ENCODE data around the gene WNT10A.

WNT10A gene

GRCh38 chr2:218895326-218895725, 14.7 kb downstream of the WNT10A start:
- H2AFZ ChIP-seq (ENCODE audit: low read length): no peak overlapping the region
- H3K4me1 ChIP-seq (ENCODE audit: insufficient read depth, low read length, poor library complexity, severe bottlenecking): peaks cover 55% of the 10 kb centered on the region
- H3K4me3 ChIP-seq (ENCODE audit: low read length, poor library complexity, severe bottlenecking): peak overlapping the region; percentile 84
- H3K9me3 ChIP-seq (ENCODE audit: insufficient read depth, low read depth, low read length): no peaks in the 10 kb centered on the region
- H3K9me2 ChIP-seq (replicated peaks; ENCODE audit: low read depth, low read length): no peaks in the 10 kb centered on the region
- H3K9ac ChIP-seq (ENCODE audit: low read depth, low read length, poor library complexity, severe bottlenecking): peak overlapping the region; percentile 94
- no peaks in the 10 kb centered on the region for H3K27me3 ChIP-seq (ENCODE audit: insufficient read depth, low read length, poor library complexity, severe bottlenecking)
- H3K36me3 ChIP-seq (ENCODE audit: insufficient read depth, low read length): no peaks in the 10 kb centered on the region
- TF ChIP-seq EZH2phosphoT487 (IDR thresholded peaks at IDR 0.05; ENCODE audit: borderline replicate concordance): no peak
- TF ChIP-seq CTCF (conservative IDR thresholded peaks at IDR 0.05; ENCODE audit: low read length): no peak
- no peaks in the 10 kb centered on the region for H4K20me1 ChIP-seq (ENCODE audit: insufficient read depth, low read length, poor library complexity, severe bottlenecking)
- no peaks in the 10 kb centered on the region for H3F3A ChIP-seq (ENCODE audit: low read depth)
- H3K4me2 ChIP-seq (ENCODE audit: low read depth, low read length, poor library complexity, severe bottlenecking): peak overlapping the region; percentile 97
- peaks cover 24% of the 10 kb centered on the region; the same call in 1 of the 2 replicates for H3K79me2 ChIP-seq (ENCODE audit: insufficient read depth, low read length)

GRCh38 chr2:218895759-218896500, 15.3 kb downstream of the WNT10A start:
- Histone ChIP-seq H4K20me1 (ENCODE audit: insufficient read depth, low read length, poor library complexity, severe bottlenecking) (no peaks in the 10 kb centered on the region), H3K4me2 (ENCODE audit: low read depth, low read length, poor library complexity, severe bottlenecking) (peak overlapping the region; percentile 97), H3K9me3 (ENCODE audit: insufficient read depth, low read depth, low read length) (no peaks in the 10 kb centered on the region), H3K4me3 (ENCODE audit: low read length, poor library complexity, severe bottlenecking) (peak overlapping the region; percentile 84), H2AFZ (ENCODE audit: low read length) (no peak overlapping the region), H3K27me3 (ENCODE audit: insufficient read depth, low read length, poor library complexity, severe bottlenecking) (no peaks in the 10 kb centered on the region), H3K79me2 (ENCODE audit: insufficient read depth, low read length) (peaks cover 24% of the 10 kb centered on the region; the same call in 1 of the 2 replicates), H3K9me2 (replicated peaks; ENCODE audit: low read depth, low read length) (no peaks in the 10 kb centered on the region), H3K4me1 (ENCODE audit: insufficient read depth, low read length, poor library complexity, severe bottlenecking) (peaks cover 55% of the 10 kb centered on the region), H3K36me3 (ENCODE audit: insufficient read depth, low read length) (no peaks in the 10 kb centered on the region), H3F3A (ENCODE audit: low read depth) (no peaks in the 10 kb centered on the region), H3K9ac (ENCODE audit: low read depth, low read length, poor library complexity, severe bottlenecking) (peak overlapping the region; percentile 94)
- TF ChIP-seq CTCF (conservative IDR thresholded peaks at IDR 0.05; ENCODE audit: low read length) (no peak), EZH2phosphoT487 (IDR thresholded peaks at IDR 0.05; ENCODE audit: borderline replicate concordance) (no peak)

DNA sequence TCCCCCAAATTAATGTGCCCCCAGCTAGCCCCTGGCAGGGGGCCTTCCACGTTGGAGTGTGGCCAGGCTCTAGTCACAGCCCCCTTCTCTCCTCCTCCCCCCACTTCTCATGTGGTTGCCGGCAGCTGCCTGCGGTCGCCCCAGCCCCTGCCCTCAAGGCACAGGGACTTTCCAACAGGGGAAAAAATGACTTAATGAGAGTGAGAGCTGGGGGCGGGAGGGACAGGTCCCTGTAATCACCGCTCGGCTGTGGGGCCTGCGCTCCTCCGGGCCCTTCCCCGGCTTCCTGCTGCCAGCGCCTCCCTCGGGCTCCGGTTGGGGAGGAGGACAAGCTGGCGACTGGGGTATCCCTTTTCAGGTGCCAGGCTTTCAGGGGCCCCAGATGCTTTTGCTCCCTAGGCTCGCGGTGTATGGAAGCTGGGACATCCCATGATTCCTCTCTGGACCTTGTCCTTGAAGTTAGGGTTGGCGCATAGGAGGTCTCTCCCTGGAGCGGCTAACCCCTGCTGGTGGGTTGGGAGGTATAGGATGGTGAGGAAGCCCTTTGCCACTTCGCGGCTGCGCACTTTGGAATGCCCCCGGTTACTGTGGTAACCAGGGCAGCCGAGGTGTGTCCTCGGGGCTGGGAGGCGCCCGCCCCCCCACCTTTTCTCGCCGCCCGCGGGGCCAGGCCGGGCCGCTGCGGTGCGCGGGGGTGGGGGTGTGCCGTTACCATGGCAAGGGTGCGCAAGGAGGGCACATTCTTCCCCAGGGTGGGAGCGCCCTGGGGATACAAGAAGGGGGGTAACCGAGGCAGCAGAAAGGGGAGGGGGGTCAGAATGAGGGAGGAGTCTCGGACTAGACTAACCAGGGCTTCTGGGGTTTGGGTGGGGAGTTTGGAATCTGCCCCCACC, 16.1 kb downstream of the WNT10A start:
- peak overlapping the region; percentile 44 for H2AFZ ChIP-seq (ENCODE audit: low read length)
- peaks cover 52% of the 10 kb centered on the region for H3K4me1 ChIP-seq (ENCODE audit: insufficient read depth, low read length, poor library complexity, severe bottlenecking)
- H3K79me2 ChIP-seq (ENCODE audit: insufficient read depth, low read length): peaks cover 24% of the 10 kb centered on the region; the same call in 1 of the 2 replicates
- H4K20me1 ChIP-seq (ENCODE audit: insufficient read depth, low read length, poor library complexity, severe bottlenecking): no peaks in the 10 kb centered on the region
- no peaks in the 10 kb centered on the region for H3K9me2 ChIP-seq (replicated peaks; ENCODE audit: low read depth, low read length)
- peak overlapping the region; percentile 97 for H3K4me2 ChIP-seq (ENCODE audit: low read depth, low read length, poor library complexity, severe bottlenecking)
- peak overlapping the region; percentile 94 for H3K9ac ChIP-seq (ENCODE audit: low read depth, low read length, poor library complexity, severe bottlenecking)
- H3K9me3 ChIP-seq (ENCODE audit: insufficient read depth, low read depth, low read length): no peaks in the 10 kb centered on the region
- H3K27me3 ChIP-seq (ENCODE audit: insufficient read depth, low read length, poor library complexity, severe bottlenecking): no peaks in the 10 kb centered on the region
- H3K36me3 ChIP-seq (ENCODE audit: insufficient read depth, low read length): no peaks in the 10 kb centered on the region
- H3K4me3 ChIP-seq (ENCODE audit: low read length, poor library complexity, severe bottlenecking): peak overlapping the region; percentile 84
- no peaks in the 10 kb centered on the region for H3F3A ChIP-seq (ENCODE audit: low read depth)
- TF ChIP-seq EZH2phosphoT487 (IDR thresholded peaks at IDR 0.05; ENCODE audit: borderline replicate concordance): no peak
- peak; percentile 28; the same call in 1 of the 2 replicates for TF ChIP-seq CTCF (conservative IDR thresholded peaks at IDR 0.05; ENCODE audit: low read length)
